Activated CD4-positive, alpha-beta memory T cell treated with anti-CD3 and anti-CD28 coated beads, Interleukin-2, amount 10 ng/mL, durations not matched to agents 7 days and 5 days (primary cell): ENCODE data around the gene VGLL4. TPM values are rescaled to one million over a fixed set of nuclear protein-coding genes. Genes with fewer than 3 reads are reported as not detected.
"Not testable (repeated sequence)": the region's sequence is repeated elsewhere in the genome, so short reads cannot be mapped to it uniquely, and the experiment has no call there.

Experiments used
- CTCF ChIA-PET: fragments of 350-600 bp; sonication (Branson Sonifier 250); formaldehyde crosslinking; loops from one replicate; lab custom pipeline; 2021; ENCODE audit warnings: antibody characterized with exemption, inconsistent platforms; lab: Charles Lee
- POLR2A ChIA-PET: fragments of 350-600 bp; sonication (Branson Sonifier 250); formaldehyde crosslinking; loops from one replicate; lab custom pipeline; 2021; ENCODE audit warnings: antibody characterized with exemption; lab: Charles Lee
- DNase-seq: peaks from one replicate; pipeline ENCODE4 v3.0.0-alpha.2; 2020
- H3K27ac Mint-ChIP-seq: one replicate; pipeline ENCODE4 v1.8.0; 2021; ENCODE audit warnings: mild to moderate bottlenecking, mixed read lengths
- H3K27me3 Mint-ChIP-seq: one replicate; pipeline ENCODE4 v1.8.0; 2021; ENCODE audit warnings: mixed read lengths
- H3K36me3 Mint-ChIP-seq: one replicate; pipeline ENCODE4 v1.8.0; 2021; ENCODE audit warnings: low read depth, mixed read lengths
- H3K4me1 Mint-ChIP-seq: one replicate; pipeline ENCODE4 v1.8.0; 2021; ENCODE audit warnings: mixed read lengths
- H3K4me3 Mint-ChIP-seq: one replicate; pipeline ENCODE4 v1.8.0; 2021; ENCODE audit warnings: mild to moderate bottlenecking, mixed read lengths
- H3K9me3 Mint-ChIP-seq: one replicate; pipeline ENCODE4 v1.8.0; 2021; ENCODE audit warnings: mixed read lengths
- total RNA-seq, 2 experiments: library from RNA; stranded (reverse); gene quantifications; one replicate each; pipeline ENCODE4 v1.2.3, GENCODE V29; 2021

VGLL4 gene
- total RNA-seq, 2 experiments from 2014 or later = 47.8 to 49.2 TPM

- Mint-ChIP-seq H3K27me3 (no peaks in the 10 kb centered on the region), H3K36me3 (peaks cover 51% of the 10 kb centered on the region), H3K9me3 (peaks cover 11% of the 10 kb centered on the region), H3K27ac (no peak overlapping the region), H3K4me3 (no peak overlapping the region), H3K4me1 (peaks cover 2% of the 10 kb centered on the region)
- POLR2A ChIA-PET = interaction anchor here (0.8 kb wide), 1 partner anchor 24 kb away, joined by 3 read pairs; no protein-coding TSS in a partner anchor
- DNase-seq = no peak
- CTCF ChIA-PET = interaction anchor here (1.1 kb wide), 1 partner anchor 14 kb away, joined by 3 read pairs; no protein-coding TSS in a partner anchor
Measured at GRCh38 chr3:11600501-11601282, 43.0 kb downstream of the VGLL4 start.

GRCh38 chr3:11596387-11596786 lies 47.3 kb downstream of the VGLL4 start:
- CTCF ChIA-PET = no interaction called here
- peaks cover 10% of the 10 kb centered on the region for H3K4me1 Mint-ChIP-seq
- H3K27ac Mint-ChIP-seq = no peak overlapping the region
- H3K9me3 Mint-ChIP-seq = peaks cover 11% of the 10 kb centered on the region
- no peak overlapping the region for H3K4me3 Mint-ChIP-seq
- POLR2A ChIA-PET = no interaction called here
- no peaks in the 10 kb centered on the region for H3K27me3 Mint-ChIP-seq
- no peak for DNase-seq
- H3K36me3 Mint-ChIP-seq = peaks cover 60% of the 10 kb centered on the region

- Mint-ChIP-seq H3K9me3 (peaks cover 11% of the 10 kb centered on the region), H3K36me3 (peaks cover 51% of the 10 kb centered on the region)
- DNase-seq, CTCF ChIA-PET, H3K27ac Mint-ChIP-seq, H3K4me3 Mint-ChIP-seq, H3K27me3 Mint-ChIP-seq, H3K4me1 Mint-ChIP-seq, POLR2A ChIA-PET: not testable (repeated sequence)
Measured at GRCh38 chr3:11595024-11595423, 48.7 kb downstream of the VGLL4 start.

DNA sequence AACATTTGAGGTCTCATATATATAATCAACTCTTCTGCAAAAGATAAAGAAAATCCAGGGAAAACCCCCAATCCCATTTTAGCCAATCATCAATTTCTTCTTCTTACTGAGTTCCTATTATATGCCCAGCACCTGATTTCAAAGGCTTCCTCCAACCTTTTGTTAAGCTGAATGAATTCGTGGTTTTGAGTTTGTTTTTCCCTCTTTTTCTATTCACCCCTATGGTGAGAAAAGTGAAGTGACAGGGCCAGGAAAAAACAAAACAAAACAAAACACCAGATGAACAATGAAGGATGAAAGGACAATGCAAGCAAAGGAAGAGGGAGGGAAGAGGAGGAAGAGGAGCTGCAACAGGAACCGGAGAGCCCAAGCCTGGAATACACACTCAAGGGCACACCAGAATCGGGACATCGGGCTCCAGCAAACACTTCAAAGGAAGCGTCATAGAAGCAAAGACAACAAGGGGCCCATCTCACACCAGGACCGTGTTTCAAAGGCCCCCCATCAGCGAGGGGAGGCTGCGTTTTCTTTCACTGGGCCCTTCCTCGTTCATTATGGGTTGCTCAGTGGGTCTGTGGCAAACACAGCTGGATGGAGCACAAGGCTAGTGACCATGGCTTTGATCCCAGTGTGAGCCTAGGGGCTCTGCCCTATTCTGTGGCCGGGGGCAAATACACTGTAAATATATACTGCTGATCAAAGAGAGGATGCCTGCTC lies 50.2 kb downstream of the VGLL4 start:
- ChIA-PET CTCF (no interaction called here), POLR2A (no interaction called here)
- no peaks in the 10 kb centered on the region for H3K27me3 Mint-ChIP-seq
- peaks cover 47% of the 10 kb centered on the region for H3K36me3 Mint-ChIP-seq
- DNase-seq = no peak
- peaks cover 17% of the 10 kb centered on the region for H3K4me1 Mint-ChIP-seq
- peaks cover 11% of the 10 kb centered on the region for H3K9me3 Mint-ChIP-seq
- no peak overlapping the region for H3K27ac Mint-ChIP-seq
- no peak overlapping the region for H3K4me3 Mint-ChIP-seq

GRCh38 chr3:11592445-11593298 lies 51.0 kb downstream of the VGLL4 start:
- no peaks in the 10 kb centered on the region for H3K27me3 Mint-ChIP-seq
- ChIA-PET CTCF (no interaction called here), POLR2A (no interaction called here)
- H3K4me3 Mint-ChIP-seq = no peak overlapping the region
- H3K36me3 Mint-ChIP-seq = peaks cover 47% of the 10 kb centered on the region
- H3K9me3 Mint-ChIP-seq = peaks cover 8% of the 10 kb centered on the region
- no peak overlapping the region for H3K27ac Mint-ChIP-seq
- DNase-seq = no peak
- peaks cover 25% of the 10 kb centered on the region for H3K4me1 Mint-ChIP-seq

DNA sequence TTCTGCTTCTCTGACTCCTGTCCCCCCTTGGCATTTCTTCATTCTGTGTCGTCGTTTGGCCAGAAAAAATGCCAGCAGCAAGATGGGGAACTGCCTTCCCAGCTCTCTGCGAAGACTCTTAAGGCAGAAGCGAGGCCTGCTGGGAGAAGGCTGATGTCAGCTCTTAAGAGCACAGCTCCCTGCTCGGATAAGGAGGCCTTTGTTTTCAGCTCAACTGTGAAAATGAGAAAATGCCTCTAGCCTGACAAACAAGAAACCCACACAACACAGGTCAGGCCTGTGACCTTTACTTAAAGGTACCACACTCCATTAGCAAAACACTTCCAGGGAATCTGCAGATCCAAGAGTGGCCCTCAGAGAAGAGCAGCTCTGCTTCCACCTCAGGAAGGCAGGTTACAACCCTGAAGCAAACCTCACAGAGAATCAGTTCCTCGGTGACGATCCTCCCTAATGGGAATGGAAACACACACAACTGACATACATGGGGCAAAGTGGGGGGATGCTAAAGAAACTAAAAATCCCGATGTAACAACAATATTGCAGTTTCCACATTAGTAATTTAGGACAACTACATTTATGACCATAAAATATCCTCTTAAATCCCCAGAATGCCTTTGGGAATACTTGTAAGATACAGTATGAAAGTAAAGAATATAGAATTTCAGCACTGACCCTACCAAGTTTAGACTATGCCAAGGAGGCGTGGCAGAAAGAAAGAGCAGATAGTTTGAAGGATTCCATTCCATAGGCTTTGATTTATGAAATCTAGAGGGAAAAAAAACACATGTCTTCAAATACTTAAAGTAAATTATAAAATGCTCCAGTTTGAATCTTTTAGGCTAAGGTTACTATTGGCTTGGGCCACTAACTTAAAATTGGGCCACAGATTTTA lies 52.1 kb downstream of the VGLL4 start:
- no peaks in the 10 kb centered on the region for H3K27me3 Mint-ChIP-seq
- H3K4me1 Mint-ChIP-seq = peaks cover 28% of the 10 kb centered on the region
- no peak for DNase-seq
- ChIA-PET CTCF (no interaction called here), POLR2A (no interaction called here)
- H3K27ac Mint-ChIP-seq = no peak overlapping the region
- H3K9me3 Mint-ChIP-seq = peaks cover 3% of the 10 kb centered on the region
- H3K4me3 Mint-ChIP-seq = no peak overlapping the region
- peaks cover 43% of the 10 kb centered on the region for H3K36me3 Mint-ChIP-seq

DNA sequence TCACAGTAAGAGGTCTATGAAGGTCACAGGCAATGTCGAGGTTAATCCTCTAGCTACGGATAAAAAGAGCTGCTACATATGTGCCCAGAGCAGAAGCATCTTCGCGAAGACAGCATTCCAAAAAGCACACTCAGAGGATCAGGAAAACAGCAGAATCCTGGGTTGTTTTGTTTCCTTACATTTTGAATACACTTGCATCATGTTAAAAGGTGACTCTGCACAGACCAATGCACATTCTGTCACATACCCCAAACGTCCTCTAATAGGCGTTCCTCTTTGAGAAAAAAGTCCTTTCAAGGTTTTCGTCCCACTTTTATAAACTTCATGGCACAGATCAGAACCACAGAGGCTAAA lies 52.7 kb downstream of the VGLL4 start:
- Mint-ChIP-seq H3K4me3 (no peak overlapping the region), H3K4me1 (peaks cover 28% of the 10 kb centered on the region), H3K27me3 (no peaks in the 10 kb centered on the region), H3K9me3 (no peaks in the 10 kb centered on the region), H3K27ac (no peak overlapping the region), H3K36me3 (peaks cover 38% of the 10 kb centered on the region)
- CTCF ChIA-PET = no interaction called here
- POLR2A ChIA-PET = interaction anchor here (1.0 kb wide), 1 partner anchor 35 kb away, joined by 3 read pairs; no protein-coding TSS in a partner anchor
- no peak for DNase-seq

GRCh38 chr3:11589706-11590105 lies 54.0 kb downstream of the VGLL4 start:
- H3K4me1 Mint-ChIP-seq = peaks cover 26% of the 10 kb centered on the region
- H3K36me3 Mint-ChIP-seq = peaks cover 33% of the 10 kb centered on the region
- DNase-seq = no peak
- H3K27me3 Mint-ChIP-seq = no peaks in the 10 kb centered on the region
- no peak overlapping the region for H3K4me3 Mint-ChIP-seq
- no peaks in the 10 kb centered on the region for H3K9me3 Mint-ChIP-seq
- CTCF ChIA-PET = no interaction called here
- POLR2A ChIA-PET = no interaction called here
- H3K27ac Mint-ChIP-seq = no peak overlapping the region

- ChIA-PET CTCF (no interaction called here), POLR2A (no interaction called here)
- Mint-ChIP-seq H3K4me1 (peaks cover 25% of the 10 kb centered on the region), H3K27ac (no peak overlapping the region), H3K4me3 (no peak overlapping the region), H3K27me3 (no peaks in the 10 kb centered on the region), H3K36me3 (peaks cover 32% of the 10 kb centered on the region), H3K9me3 (no peaks in the 10 kb centered on the region)
- no peak for DNase-seq
Measured at GRCh38 chr3:11588755-11589154, 55.0 kb downstream of the VGLL4 start.

GRCh38 chr3:11588338-11588737 lies 55.4 kb downstream of the VGLL4 start:
- Mint-ChIP-seq H3K9me3 (no peaks in the 10 kb centered on the region), H3K4me1 (peaks cover 23% of the 10 kb centered on the region), H3K27ac (no peak overlapping the region), H3K27me3 (no peaks in the 10 kb centered on the region), H3K36me3 (peaks cover 29% of the 10 kb centered on the region), H3K4me3 (no peak overlapping the region)
- POLR2A ChIA-PET = no interaction called here
- CTCF ChIA-PET = no interaction called here
- no peak for DNase-seq

GRCh38 chr3:11587766-11588165 lies 55.9 kb downstream of the VGLL4 start:
- no peaks in the 10 kb centered on the region for H3K9me3 Mint-ChIP-seq
- H3K27me3 Mint-ChIP-seq = no peaks in the 10 kb centered on the region
- peaks cover 28% of the 10 kb centered on the region for H3K36me3 Mint-ChIP-seq
- no peak for DNase-seq
- POLR2A ChIA-PET = no interaction called here
- peaks cover 22% of the 10 kb centered on the region for H3K4me1 Mint-ChIP-seq
- CTCF ChIA-PET = no interaction called here
- no peak overlapping the region for H3K4me3 Mint-ChIP-seq
- H3K27ac Mint-ChIP-seq = no peak overlapping the region

DNA sequence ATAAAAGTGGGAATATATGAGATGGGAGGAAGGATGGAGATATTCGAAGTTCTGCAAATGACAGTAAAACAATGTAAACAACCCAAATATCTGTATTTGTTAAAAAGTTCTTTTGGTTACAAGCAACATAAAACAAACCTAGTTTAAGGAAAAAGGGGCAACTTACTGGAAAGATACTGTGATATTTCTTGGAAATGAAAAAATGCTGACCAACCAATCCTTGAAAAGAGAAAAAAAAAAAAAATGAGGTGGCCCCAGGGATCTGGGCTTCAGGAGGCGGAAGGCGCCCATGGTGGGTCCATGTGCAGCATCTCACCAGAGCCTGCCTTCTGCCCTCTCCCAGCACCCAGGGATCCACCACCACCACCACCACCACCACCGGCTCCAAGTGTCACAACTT lies 59.1 kb downstream of the VGLL4 start:
- CTCF ChIA-PET = no interaction called here
- POLR2A ChIA-PET = no interaction called here
- Mint-ChIP-seq H3K27me3 (no peaks in the 10 kb centered on the region), H3K4me3 (no peak overlapping the region), H3K27ac (no peak overlapping the region), H3K9me3 (no peaks in the 10 kb centered on the region), H3K4me1 (peaks cover 22% of the 10 kb centered on the region), H3K36me3 (peaks cover 30% of the 10 kb centered on the region)
- DNase-seq = no peak
